ENCODE measurements around the gene MTLN. TPM values are rescaled to one million over a fixed set of nuclear protein-coding genes. Genes with fewer than 3 reads are reported as not detected.

The MTLN gene
- total and polyA plus RNA-seq, 2 of the 13 experiments (the other 11 are each of a cell fraction or from before 2014, with no cell fraction given): 37.1 to 50.4 TPM

DNA sequence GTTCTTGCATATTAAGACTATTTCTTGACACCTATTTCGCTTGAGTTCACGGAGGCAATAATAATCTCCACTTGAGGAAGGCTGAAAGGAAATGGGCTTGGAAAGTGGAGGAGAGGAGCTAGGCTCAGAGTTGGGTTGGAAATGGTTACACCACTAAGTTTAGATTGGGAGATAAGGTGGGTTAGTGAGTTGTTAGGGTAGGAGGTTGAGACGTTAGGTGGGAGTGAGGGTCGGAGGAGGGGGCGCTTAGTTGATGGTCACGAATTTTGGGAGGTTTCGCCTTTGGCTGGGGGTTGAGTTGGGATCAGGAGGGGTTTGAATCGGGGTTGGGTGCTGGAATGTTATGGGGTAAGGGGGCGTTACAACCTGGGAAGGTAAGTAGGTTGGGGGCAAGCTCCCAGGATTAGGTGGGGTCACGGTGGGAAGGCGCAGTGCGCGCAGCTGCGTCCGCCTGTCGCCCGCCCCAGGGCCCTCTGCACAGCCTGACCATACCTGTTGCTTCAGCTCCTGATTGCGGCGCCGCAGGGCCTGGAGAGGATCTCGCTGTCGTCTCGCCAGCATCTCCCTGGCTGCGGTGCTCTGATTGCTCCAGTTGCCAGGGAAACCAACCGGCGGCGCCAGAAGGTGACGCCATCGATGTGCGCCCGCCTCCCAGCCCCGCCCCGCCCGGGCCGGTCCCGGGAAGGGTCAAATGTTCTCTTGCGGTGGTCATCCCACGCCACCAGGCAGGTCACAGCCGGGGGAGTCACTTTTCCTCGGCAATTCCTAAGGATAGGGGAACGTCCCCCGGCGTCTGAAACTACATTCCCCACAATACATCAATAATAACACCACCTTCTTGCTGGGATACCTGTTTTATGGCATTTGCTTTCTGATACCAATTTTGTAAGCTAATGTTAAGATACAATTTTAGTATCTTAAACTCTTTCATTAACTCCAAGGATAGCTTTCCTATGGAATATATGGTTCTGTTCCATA lies 7.7 kb downstream of the MTLN start, which contains the start of gene NPHP1 (continued):
- TF ChIP-seq ZBTB26 (CRISPR knock-in tag; IDR thresholded peaks at IDR 0.05; ENCODE audit: borderline replicate concordance) (0 out of 2 replicates have a peak, but pooled peaks have one; percentile 29), ZNF337 (CRISPR knock-in tag; IDR thresholded peaks at IDR 0.05; ENCODE audit: borderline replicate concordance, low read depth) (no peak; the same call in 1 of the 2 replicates), NFE2L1 (CRISPR knock-in tag; IDR thresholded peaks at IDR 0.05; ENCODE audit: borderline replicate concordance) (peak; percentile 69; the same call in 1 of the 2 replicates), SRSF9 (IDR thresholded peaks at IDR 0.05; ENCODE audit: borderline replicate concordance, insufficient read depth, low read depth, low read length, poor library complexity, severe bottlenecking) (no peak), HOXA9 (CRISPR knock-in tag; IDR thresholded peaks at IDR 0.05; ENCODE audit: borderline replicate concordance) (peak; percentile 18; the same call in 1 of the 2 replicates), ZNF816 (CRISPR knock-in tag; IDR thresholded peaks at IDR 0.05; ENCODE audit: borderline replicate concordance) (no peak), JUND (CRISPR knock-in tag; IDR thresholded peaks at IDR 0.05) (no peak), SUZ12 (IDR thresholded peaks at IDR 0.05; ENCODE audit: low read depth, low read length) (no peak), ZNF570 (CRISPR knock-in tag; IDR thresholded peaks at IDR 0.05; ENCODE audit: borderline replicate concordance) (no peak), TBX2 (CRISPR knock-in tag; IDR thresholded peaks at IDR 0.05; ENCODE audit: borderline replicate concordance) (peak; percentile 77; the same call in 1 of the 2 replicates), ZNF34 (CRISPR knock-in tag; IDR thresholded peaks at IDR 0.05; ENCODE audit: borderline replicate concordance) (0 out of 2 replicates have a peak, but pooled peaks have one; percentile 78)

Measured in HepG2 (cell line).